GM23338 (cell line): ENCODE results near the gene GNB1. TPM values are rescaled to one million over a fixed set of nuclear protein-coding genes. Genes with fewer than 3 reads are reported as not detected.
"Not testable (repeated sequence)": the region's sequence is repeated elsewhere in the genome, so short reads cannot be mapped to it uniquely, and the experiment has no call there.

Source experiments
- ATAC-seq: fragments of 200-7000 bp; cut with Tn5 transposase; 3 replicates; pipeline ENCODE4 v1.9.1; 2020
- DNase-seq: peaks from one replicate; pipeline ENCODE4 v3.0.0-alpha.2; 2015; ENCODE audit warnings: low spot score
- H2AFZ ChIP-seq: fragments of 200-600 bp; sonication (generic); 2 replicates; pipeline ENCODE4 v1.8.0; 2016; ENCODE audit warnings: antibody characterized with exemption, mild to moderate bottlenecking, moderate library complexity
- H3F3A ChIP-seq: fragments of 200-600 bp; sonication (generic); replicated peaks from 2 replicates; pipeline ENCODE4 v1.8.0; 2017; ENCODE audit warnings: antibody characterized with exemption, mixed run types, low read depth
- H3K27ac ChIP-seq: fragments of 200-600 bp; sonication (generic); 2 replicates; pipeline ENCODE4 v1.6.1; 2016; ENCODE audit warnings: low read depth
- H3K27me3 ChIP-seq: fragments of 200-600 bp; sonication (generic); 2 replicates; pipeline ENCODE4 v1.8.0; 2016; ENCODE audit warnings: mild to moderate bottlenecking, mixed run types, moderate library complexity; ENCODE audit not compliant: insufficient read depth
- H3K36me3 ChIP-seq: fragments of 200-600 bp; sonication (generic); 2 replicates; pipeline ENCODE4 v1.8.0; 2016; ENCODE audit warnings: mild to moderate bottlenecking; ENCODE audit not compliant: insufficient read depth
- H3K4me1 ChIP-seq: fragments of 200-600 bp; sonication (generic); 2 replicates; pipeline ENCODE4 v1.8.0; 2016; ENCODE audit warnings: mild to moderate bottlenecking, moderate library complexity; ENCODE audit not compliant: insufficient read depth
- H3K4me2 ChIP-seq: fragments of 200-600 bp; sonication (generic); 2 replicates; pipeline ENCODE4 v1.7.1; 2017; ENCODE audit warnings: mixed run types
- H3K4me3 ChIP-seq: fragments of 200-600 bp; sonication (generic); 2 replicates; pipeline ENCODE4 v1.6.1; 2016; ENCODE audit warnings: mixed run types
- H3K79me2 ChIP-seq: fragments of 200-600 bp; sonication (generic); replicated peaks from 2 replicates; pipeline ENCODE4 v1.8.0; 2017; ENCODE audit warnings: mild to moderate bottlenecking; ENCODE audit not compliant: insufficient read depth
- H3K9me2 ChIP-seq: fragments of 200-600 bp; sonication (generic); 2 replicates; pipeline ENCODE4 v1.8.0; 2017; ENCODE audit not compliant: insufficient read depth
- H4K20me1 ChIP-seq: fragments of 200-600 bp; sonication (generic); replicated peaks from 2 replicates; pipeline ENCODE4 v1.8.0; 2017; ENCODE audit warnings: mild to moderate bottlenecking; ENCODE audit not compliant: insufficient read depth
- H3K27ac Mint-ChIP-seq: 2 replicates; pipeline ENCODE4 v1.8.0; 2020; ENCODE audit warnings: inconsistent platforms, mild to moderate bottlenecking, moderate library complexity, mixed read lengths
- H3K27me3 Mint-ChIP-seq: 3 replicates; pipeline ENCODE4 v1.8.0; 2022; ENCODE audit warnings: low read depth, mild to moderate bottlenecking, moderate library complexity, mixed read lengths, inconsistent platforms; ENCODE audit not compliant: insufficient read depth, poor library complexity
- H3K36me3 Mint-ChIP-seq: 3 replicates; pipeline ENCODE4 v1.8.0; 2021; ENCODE audit warnings: low read depth, mild to moderate bottlenecking, inconsistent platforms, moderate library complexity, mixed read lengths
- H3K4me1 Mint-ChIP-seq: 3 replicates; pipeline ENCODE4 v1.8.0; 2020; ENCODE audit warnings: mild to moderate bottlenecking, inconsistent platforms, mixed read lengths
- H3K4me3 Mint-ChIP-seq: 3 replicates; pipeline ENCODE4 v1.8.0; 2021; ENCODE audit warnings: moderate library complexity, mild to moderate bottlenecking, inconsistent platforms, mixed read lengths
- H3K9me3 Mint-ChIP-seq: 3 replicates; pipeline ENCODE4 v1.8.0; 2020; ENCODE audit warnings: moderate library complexity, mild to moderate bottlenecking, inconsistent platforms, mixed read lengths
- CREB1 ChIP-seq: fragments of 250-450 bp; sonication (Bioruptor Pico); IDR thresholded peaks from 2 replicates; pipeline ENCODE4 v1.5.0; 2020; ENCODE audit warnings: low read depth, mild to moderate bottlenecking, moderate library complexity
- EZH2phosphoT487 ChIP-seq: fragments of 200-600 bp; sonication (generic); IDR thresholded peaks from one replicate; pipeline ENCODE4 v1.8.1; 2018; ENCODE audit warnings: antibody characterized with exemption; ENCODE audit not compliant: unreplicated experiment
- JUNB ChIP-seq: IDR thresholded peaks from one replicate; pipeline ENCODE4 v1.6.1; 2016; ENCODE audit warnings: antibody characterized with exemption; ENCODE audit not compliant: unreplicated experiment
- NANOG ChIP-seq: IDR thresholded peaks from 2 replicates; pipeline ENCODE4 v1.6.1; 2016; ENCODE audit warnings: antibody characterized with exemption, borderline replicate concordance
- POLR2AphosphoS5 ChIP-seq: IDR thresholded peaks from 2 replicates; pipeline ENCODE4 v1.6.1; 2016; ENCODE audit warnings: antibody characterized with exemption, low read depth
- STAT1 ChIP-seq: IDR thresholded peaks from one replicate; pipeline ENCODE4 v1.6.1; 2016; ENCODE audit warnings: antibody characterized with exemption; ENCODE audit not compliant: unreplicated experiment
- ZNF114 ChIP-seq: fragments of 250-450 bp; sonication (Bioruptor Pico); IDR thresholded peaks from 2 replicates; pipeline ENCODE4 v1.5.0; 2020; ENCODE audit warnings: mild to moderate bottlenecking, moderate library complexity
- ZNF331 ChIP-seq: fragments of 250-450 bp; sonication (Bioruptor Pico); IDR thresholded peaks from 2 replicates; pipeline ENCODE4 v1.5.0; 2020; ENCODE audit warnings: low read depth, mild to moderate bottlenecking, moderate library complexity
- polyA plus RNA-seq: library from polyadenylated mRNA; unstranded; fragments of >200 nt; fragmentation: Nextera tagmentation; extraction: Ambion mirVana; gene quantifications from 2 replicates; pipeline ENCODE4 v1.2.1, GENCODE V29; 2016
- total RNA-seq: library from RNA; depleted of rRNA; stranded (reverse); fragments of >200 nt; shearing (Covaris generic); gene quantifications from 2 replicates; pipeline ENCODE4 v1.2.3, GENCODE V29; 2014
- TF ChIP-seq, protein P1 (sequence below): IDR thresholded peaks from 2 replicates; pipeline ENCODE4 v1.6.1; 2016; ENCODE audit warnings: antibody characterized with exemption
- TF ChIP-seq, protein P2 (sequence below), 2 experiments: fragments of 200-600 bp in 1 of 2; sonication (generic) in 1 of 2; conservative IDR thresholded peaks; 2 replicates each; pipeline versions ENCODE4 v1.5.1 to v1.6.1; 2016 to 2017; ENCODE audit warnings: antibody characterized with exemption in 2 of 2, low read depth in 2 of 2, mild to moderate bottlenecking in 2 of 2, moderate library complexity in 1 of 2
- TF ChIP-seq, protein P3 (sequence below): fragments of 250-450 bp; sonication (Bioruptor Pico); IDR thresholded peaks from 2 replicates; pipeline ENCODE4 v1.5.0; 2020; ENCODE audit warnings: mild to moderate bottlenecking, moderate library complexity

Gene GNB1
- total and polyA plus RNA-seq, 2 experiments from 2014 or later: 65.4 to 138 TPM

DNA sequence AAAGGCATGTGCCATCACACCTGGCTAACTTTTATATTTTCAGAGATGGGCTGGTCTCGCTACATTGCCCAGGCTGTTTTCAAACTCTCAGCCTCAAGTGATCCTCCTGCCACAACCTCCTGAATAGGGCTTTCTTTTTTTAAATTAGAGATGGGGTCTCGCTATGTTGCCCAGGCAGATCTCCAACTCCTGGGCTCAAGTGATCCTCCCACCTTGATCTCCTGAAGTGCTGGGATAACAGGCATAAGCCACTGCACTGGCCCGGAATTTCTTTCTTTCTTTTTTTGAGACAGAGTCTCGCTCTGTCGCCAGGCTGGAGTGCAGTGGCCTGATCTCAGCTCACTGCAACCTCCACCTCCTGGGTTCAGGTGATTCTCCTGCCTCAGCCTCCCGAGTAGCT, 34.7 kb downstream of the GNB1 start:
- H3K9me3 Mint-ChIP-seq, H3K4me2 ChIP-seq, H3K27me3 ChIP-seq, H2AFZ ChIP-seq, H3K36me3 ChIP-seq, ATAC-seq, H3K27me3 Mint-ChIP-seq, H3K27ac Mint-ChIP-seq, H3K4me3 ChIP-seq, DNase-seq, H3K4me3 Mint-ChIP-seq, H3K9me2 ChIP-seq: not testable (repeated sequence)
- H3K79me2 ChIP-seq: peaks cover 97% of the 10 kb centered on the region
- H3F3A ChIP-seq: peaks cover 16% of the 10 kb centered on the region
- peaks cover 11% of the 10 kb centered on the region for H3K36me3 Mint-ChIP-seq
- H4K20me1 ChIP-seq: peaks cover 69% of the 10 kb centered on the region
- peaks cover 32% of the 10 kb centered on the region for H3K4me1 Mint-ChIP-seq
- peaks cover 14% of the 10 kb centered on the region for H3K4me1 ChIP-seq
- peak overlapping the region; percentile 91; the same call in 1 of the 2 replicates for H3K27ac ChIP-seq

DNA sequence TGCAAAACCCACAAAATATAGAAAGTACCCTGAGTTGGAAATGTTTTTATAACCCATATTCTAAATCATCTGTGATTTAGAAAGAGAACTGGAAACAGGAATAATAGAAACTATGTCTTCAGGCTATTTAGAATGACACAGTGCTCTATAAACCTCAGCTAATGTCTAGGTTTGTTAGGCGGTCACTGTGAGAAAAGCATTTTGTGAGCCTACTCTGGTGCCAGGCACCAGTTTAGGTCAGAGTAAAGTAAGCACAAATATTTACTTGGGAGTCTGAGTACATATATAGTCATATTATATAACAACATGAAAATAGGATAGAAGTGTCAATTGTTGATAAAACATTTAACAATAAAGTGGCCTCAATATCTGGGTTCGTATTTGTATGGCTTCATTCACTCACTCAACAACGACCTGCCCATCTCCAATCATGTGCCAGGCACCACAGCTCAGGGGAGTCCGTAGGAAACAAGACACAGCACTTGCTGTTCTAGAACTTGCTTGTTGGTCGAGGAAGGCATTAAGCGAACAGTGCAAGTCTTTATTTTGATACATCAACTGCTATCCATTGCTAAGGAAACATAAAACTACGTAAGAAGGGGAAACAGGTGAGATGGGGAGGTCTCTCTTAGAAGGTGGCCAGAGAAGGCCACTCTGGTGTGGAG, 37.2 kb downstream of the GNB1 start:
- DNase-seq (no peak), ATAC-seq (no peak)
- Histone ChIP-seq H3K4me2 (no peak overlapping the region), H3K4me3 (no peak overlapping the region), H3K79me2 (peaks cover 100% of the 10 kb centered on the region), H3K27ac (peak overlapping the region; percentile 62; the same call in 1 of the 2 replicates), H3K36me3 (no peaks in the 10 kb centered on the region), H3K4me1 (peaks cover 10% of the 10 kb centered on the region), H3K27me3 (no peaks in the 10 kb centered on the region), H3K9me2 (no peaks in the 10 kb centered on the region), H2AFZ (no peak overlapping the region), H3F3A (peaks cover 17% of the 10 kb centered on the region), H4K20me1 (peaks cover 75% of the 10 kb centered on the region)
- peaks cover 11% of the 10 kb centered on the region for H3K36me3 Mint-ChIP-seq
- 0 out of 2 replicates have a peak overlapping the region, but pooled peaks have one; percentile 1 for H3K27ac Mint-ChIP-seq
- H3K4me1 Mint-ChIP-seq: peaks cover 32% of the 10 kb centered on the region
- H3K27me3 Mint-ChIP-seq: peaks cover 7% of the 10 kb centered on the region
- no peak overlapping the region; the same call in 2 of the 3 replicates for H3K4me3 Mint-ChIP-seq
- no peaks in the 10 kb centered on the region for H3K9me3 Mint-ChIP-seq
- TF ChIP-seq, protein P1, sequence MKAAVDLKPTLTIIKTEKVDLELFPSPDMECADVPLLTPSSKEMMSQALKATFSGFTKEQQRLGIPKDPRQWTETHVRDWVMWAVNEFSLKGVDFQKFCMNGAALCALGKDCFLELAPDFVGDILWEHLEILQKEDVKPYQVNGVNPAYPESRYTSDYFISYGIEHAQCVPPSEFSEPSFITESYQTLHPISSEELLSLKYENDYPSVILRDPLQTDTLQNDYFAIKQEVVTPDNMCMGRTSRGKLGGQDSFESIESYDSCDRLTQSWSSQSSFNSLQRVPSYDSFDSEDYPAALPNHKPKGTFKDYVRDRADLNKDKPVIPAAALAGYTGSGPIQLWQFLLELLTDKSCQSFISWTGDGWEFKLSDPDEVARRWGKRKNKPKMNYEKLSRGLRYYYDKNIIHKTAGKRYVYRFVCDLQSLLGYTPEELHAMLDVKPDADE: no peak
- TF ChIP-seq ZNF331 (CRISPR knock-in tag): no peak
- TF ChIP-seq NANOG: no peak
- no peak for TF ChIP-seq JUNB
- no peak for TF ChIP-seq EZH2phosphoT487
- no peak for TF ChIP-seq POLR2AphosphoS5
- TF ChIP-seq ZNF114 (CRISPR knock-in tag): no peak
- TF ChIP-seq, protein P2, sequence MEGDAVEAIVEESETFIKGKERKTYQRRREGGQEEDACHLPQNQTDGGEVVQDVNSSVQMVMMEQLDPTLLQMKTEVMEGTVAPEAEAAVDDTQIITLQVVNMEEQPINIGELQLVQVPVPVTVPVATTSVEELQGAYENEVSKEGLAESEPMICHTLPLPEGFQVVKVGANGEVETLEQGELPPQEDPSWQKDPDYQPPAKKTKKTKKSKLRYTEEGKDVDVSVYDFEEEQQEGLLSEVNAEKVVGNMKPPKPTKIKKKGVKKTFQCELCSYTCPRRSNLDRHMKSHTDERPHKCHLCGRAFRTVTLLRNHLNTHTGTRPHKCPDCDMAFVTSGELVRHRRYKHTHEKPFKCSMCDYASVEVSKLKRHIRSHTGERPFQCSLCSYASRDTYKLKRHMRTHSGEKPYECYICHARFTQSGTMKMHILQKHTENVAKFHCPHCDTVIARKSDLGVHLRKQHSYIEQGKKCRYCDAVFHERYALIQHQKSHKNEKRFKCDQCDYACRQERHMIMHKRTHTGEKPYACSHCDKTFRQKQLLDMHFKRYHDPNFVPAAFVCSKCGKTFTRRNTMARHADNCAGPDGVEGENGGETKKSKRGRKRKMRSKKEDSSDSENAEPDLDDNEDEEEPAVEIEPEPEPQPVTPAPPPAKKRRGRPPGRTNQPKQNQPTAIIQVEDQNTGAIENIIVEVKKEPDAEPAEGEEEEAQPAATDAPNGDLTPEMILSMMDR (conservative IDR thresholded peaks at IDR 0.05; ENCODE audit: low read depth in 2 of 2): no peak
- TF ChIP-seq STAT1: no peak
- TF ChIP-seq CREB1 (CRISPR knock-in tag): no peak
- TF ChIP-seq, protein P3, sequence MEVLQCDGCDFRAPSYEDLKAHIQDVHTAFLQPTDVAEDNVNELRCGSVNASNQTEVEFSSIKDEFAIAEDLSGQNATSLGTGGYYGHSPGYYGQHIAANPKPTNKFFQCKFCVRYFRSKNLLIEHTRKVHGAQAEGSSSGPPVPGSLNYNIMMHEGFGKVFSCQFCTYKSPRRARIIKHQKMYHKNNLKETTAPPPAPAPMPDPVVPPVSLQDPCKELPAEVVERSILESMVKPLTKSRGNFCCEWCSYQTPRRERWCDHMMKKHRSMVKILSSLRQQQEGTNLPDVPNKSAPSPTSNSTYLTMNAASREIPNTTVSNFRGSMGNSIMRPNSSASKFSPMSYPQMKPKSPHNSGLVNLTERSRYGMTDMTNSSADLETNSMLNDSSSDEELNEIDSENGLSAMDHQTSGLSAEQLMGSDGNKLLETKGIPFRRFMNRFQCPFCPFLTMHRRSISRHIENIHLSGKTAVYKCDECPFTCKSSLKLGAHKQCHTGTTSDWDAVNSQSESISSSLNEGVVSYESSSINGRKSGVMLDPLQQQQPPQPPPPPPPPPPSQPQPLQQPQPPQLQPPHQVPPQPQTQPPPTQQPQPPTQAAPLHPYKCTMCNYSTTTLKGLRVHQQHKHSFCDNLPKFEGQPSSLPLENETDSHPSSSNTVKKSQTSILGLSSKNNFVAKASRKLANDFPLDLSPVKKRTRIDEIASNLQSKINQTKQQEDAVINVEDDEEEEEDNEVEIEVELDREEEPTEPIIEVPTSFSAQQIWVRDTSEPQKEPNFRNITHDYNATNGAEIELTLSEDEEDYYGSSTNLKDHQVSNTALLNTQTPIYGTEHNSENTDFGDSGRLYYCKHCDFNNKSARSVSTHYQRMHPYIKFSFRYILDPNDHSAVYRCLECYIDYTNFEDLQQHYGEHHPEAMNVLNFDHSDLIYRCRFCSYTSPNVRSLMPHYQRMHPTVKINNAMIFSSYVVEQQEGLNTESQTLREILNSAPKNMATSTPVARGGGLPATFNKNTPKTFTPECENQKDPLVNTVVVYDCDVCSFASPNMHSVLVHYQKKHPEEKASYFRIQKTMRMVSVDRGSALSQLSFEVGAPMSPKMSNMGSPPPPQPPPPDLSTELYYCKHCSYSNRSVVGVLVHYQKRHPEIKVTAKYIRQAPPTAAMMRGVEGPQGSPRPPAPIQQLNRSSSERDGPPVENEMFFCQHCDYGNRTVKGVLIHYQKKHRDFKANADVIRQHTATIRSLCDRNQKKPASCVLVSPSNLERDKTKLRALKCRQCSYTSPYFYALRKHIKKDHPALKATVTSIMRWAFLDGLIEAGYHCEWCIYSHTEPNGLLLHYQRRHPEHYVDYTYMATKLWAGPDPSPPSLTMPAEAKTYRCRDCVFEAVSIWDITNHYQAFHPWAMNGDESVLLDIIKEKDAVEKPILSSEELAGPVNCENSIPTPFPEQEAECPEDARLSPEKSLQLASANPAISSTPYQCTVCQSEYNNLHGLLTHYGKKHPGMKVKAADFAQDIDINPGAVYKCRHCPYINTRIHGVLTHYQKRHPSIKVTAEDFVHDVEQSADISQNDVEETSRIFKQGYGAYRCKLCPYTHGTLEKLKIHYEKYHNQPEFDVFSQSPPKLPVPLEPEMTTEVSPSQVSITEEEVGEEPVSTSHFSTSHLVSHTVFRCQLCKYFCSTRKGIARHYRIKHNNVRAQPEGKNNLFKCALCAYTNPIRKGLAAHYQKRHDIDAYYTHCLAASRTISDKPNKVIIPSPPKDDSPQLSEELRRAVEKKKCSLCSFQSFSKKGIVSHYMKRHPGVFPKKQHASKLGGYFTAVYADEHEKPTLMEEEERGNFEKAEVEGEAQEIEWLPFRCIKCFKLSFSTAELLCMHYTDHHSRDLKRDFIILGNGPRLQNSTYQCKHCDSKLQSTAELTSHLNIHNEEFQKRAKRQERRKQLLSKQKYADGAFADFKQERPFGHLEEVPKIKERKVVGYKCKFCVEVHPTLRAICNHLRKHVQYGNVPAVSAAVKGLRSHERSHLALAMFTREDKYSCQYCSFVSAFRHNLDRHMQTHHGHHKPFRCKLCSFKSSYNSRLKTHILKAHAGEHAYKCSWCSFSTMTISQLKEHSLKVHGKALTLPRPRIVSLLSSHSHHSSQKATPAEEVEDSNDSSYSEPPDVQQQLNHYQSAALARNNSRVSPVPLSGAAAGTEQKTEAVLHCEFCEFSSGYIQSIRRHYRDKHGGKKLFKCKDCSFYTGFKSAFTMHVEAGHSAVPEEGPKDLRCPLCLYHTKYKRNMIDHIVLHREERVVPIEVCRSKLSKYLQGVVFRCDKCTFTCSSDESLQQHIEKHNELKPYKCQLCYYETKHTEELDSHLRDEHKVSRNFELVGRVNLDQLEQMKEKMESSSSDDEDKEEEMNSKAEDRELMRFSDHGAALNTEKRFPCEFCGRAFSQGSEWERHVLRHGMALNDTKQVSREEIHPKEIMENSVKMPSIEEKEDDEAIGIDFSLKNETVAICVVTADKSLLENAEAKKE: no peak
